Suprapubic skin (tissue), 4 donors: ENCODE measurements around the gene ABCC2.

Experiments used
- EP300 ChIP-seq: sonication (generic); formaldehyde crosslinking; IDR thresholded peaks from one replicate; pipeline ENCODE4 v1.6.1; 2017; ENCODE audit warnings: antibody characterized with exemption
- POLR2A ChIP-seq, 2 donors: fragments of 450-650 bp; IDR thresholded peaks; one replicate each; pipeline ENCODE4 v1.6.1; 2017; ENCODE audit warnings: antibody characterized with exemption in 2 of 2, mild to moderate bottlenecking in 2 of 2, moderate library complexity in 2 of 2
- POLR2AphosphoS5 ChIP-seq, 3 donors: sonication (generic); formaldehyde crosslinking; IDR thresholded peaks; one replicate each; pipeline ENCODE4 v1.6.1; 2017; ENCODE audit warnings: antibody characterized with exemption in 3 of 3
- TF ChIP-seq, protein P1 (sequence below), 2 donors: fragments of 200-600 bp in 1 of 2; fragments of 450-650 bp in 1 of 2; sonication (generic) in 1 of 2; IDR thresholded peaks; one replicate each; pipeline ENCODE4 v1.5.1; 2016 to 2019; ENCODE audit warnings: antibody characterized with exemption in 2 of 2, mild to moderate bottlenecking in 1 of 2, moderate library complexity in 1 of 2

DNA sequence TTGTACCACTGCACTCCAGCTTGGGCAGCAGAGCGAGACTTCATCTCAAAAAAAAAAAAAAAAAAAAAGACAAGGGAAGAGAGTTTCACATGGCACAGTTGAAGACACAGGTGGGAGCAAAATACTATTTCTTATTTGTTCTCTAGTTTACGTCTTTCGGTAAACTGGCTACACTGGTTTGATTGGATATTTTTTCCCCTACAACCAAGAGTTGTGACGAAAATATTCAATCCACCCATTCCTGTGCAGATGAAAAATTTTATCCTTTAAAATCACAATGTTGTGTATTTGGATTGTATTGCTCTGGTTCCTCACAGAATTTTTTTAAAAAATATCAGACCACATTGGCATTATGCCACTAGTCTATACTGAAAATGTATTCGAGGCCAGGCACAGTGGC lies 14.5 kb upstream of the ABCC2 start:
- TF ChIP-seq POLR2AphosphoS5 (IDR thresholded peaks at IDR 0.05): no peak
- TF ChIP-seq, protein P1, sequence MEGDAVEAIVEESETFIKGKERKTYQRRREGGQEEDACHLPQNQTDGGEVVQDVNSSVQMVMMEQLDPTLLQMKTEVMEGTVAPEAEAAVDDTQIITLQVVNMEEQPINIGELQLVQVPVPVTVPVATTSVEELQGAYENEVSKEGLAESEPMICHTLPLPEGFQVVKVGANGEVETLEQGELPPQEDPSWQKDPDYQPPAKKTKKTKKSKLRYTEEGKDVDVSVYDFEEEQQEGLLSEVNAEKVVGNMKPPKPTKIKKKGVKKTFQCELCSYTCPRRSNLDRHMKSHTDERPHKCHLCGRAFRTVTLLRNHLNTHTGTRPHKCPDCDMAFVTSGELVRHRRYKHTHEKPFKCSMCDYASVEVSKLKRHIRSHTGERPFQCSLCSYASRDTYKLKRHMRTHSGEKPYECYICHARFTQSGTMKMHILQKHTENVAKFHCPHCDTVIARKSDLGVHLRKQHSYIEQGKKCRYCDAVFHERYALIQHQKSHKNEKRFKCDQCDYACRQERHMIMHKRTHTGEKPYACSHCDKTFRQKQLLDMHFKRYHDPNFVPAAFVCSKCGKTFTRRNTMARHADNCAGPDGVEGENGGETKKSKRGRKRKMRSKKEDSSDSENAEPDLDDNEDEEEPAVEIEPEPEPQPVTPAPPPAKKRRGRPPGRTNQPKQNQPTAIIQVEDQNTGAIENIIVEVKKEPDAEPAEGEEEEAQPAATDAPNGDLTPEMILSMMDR (IDR thresholded peaks at IDR 0.05): no peak
- TF ChIP-seq POLR2A (IDR thresholded peaks at IDR 0.05): no peak
- TF ChIP-seq EP300: no peak
